NCI-H146 (cell line): ENCODE measurements around the gene NME9.

Experiments
- DNase-seq: peaks from one replicate; lab custom pipeline; 2025; lab: John Stamatoyannopoulos, UW

Gene NME9

GRCh38 chr3:138281561-138281960 lies 48.1 kb downstream of the NME9 start:
- DNase-seq, result no peak

GRCh38 chr3:138271189-138271794 lies 58.4 kb downstream of the NME9 start:
- no peak for DNase-seq

GRCh38 chr3:138270245-138270644 lies 59.4 kb downstream of the NME9 start:
- no peak for DNase-seq

GRCh38 chr3:138267083-138267482 lies 62.6 kb downstream of the NME9 start:
- no peak for DNase-seq

- DNase-seq, result no peak
These were observed 63.9 kb downstream of the NME9 start for GRCh38 chr3:138265745-138266144.

GRCh38 chr3:138263104-138263503 lies 66.5 kb downstream of the NME9 start:
- no peak for DNase-seq

GRCh38 chr3:138260611-138261010 lies 69.0 kb downstream of the NME9 start:
- no peak for DNase-seq

GRCh38 chr3:138259126-138259525 lies 70.5 kb downstream of the NME9 start:
- no peak for DNase-seq

- no peak for DNase-seq
These were observed 71.7 kb downstream of the NME9 start for GRCh38 chr3:138257986-138258385.

GRCh38 chr3:138256022-138256421 lies 73.6 kb downstream of the NME9 start:
- no peak for DNase-seq

GRCh38 chr3:138254216-138254615 lies 75.4 kb downstream of the NME9 start:
- no peak for DNase-seq

- DNase-seq, result no peak
These were observed 76.0 kb downstream of the NME9 start for GRCh38 chr3:138253609-138254008.
